ENCODE measurements around the gene ZFAND2A.

GRCh38 chr7:1188720-1189294, 28.8 kb upstream of the ZFAND2A start:
- TF ChIP-seq POLR2A (IDR thresholded peaks at IDR 0.05; ENCODE audit: low read length) (no peak), GATA1 (IDR thresholded peaks at IDR 0.05; ENCODE audit: low read depth, low read length) (no peak)

All from erythroblast (primary cell).